GM19238 (cell line): ENCODE data around the gene TIMM22.
A peak's percentile ranks its signal among the peaks of the same experiment; 100 is the strongest.
"Not testable (repeated sequence)": the region's sequence is repeated elsewhere in the genome, so short reads cannot be mapped to it uniquely, and the experiment has no call there.

ENCODE experiments used
- DNase-seq: peaks from one replicate; pipeline ENCODE4 v3.0.0; 2011; ENCODE audit warnings: low spot score; ENCODE audit not compliant: insufficient read length

The TIMM22 gene

DNA sequence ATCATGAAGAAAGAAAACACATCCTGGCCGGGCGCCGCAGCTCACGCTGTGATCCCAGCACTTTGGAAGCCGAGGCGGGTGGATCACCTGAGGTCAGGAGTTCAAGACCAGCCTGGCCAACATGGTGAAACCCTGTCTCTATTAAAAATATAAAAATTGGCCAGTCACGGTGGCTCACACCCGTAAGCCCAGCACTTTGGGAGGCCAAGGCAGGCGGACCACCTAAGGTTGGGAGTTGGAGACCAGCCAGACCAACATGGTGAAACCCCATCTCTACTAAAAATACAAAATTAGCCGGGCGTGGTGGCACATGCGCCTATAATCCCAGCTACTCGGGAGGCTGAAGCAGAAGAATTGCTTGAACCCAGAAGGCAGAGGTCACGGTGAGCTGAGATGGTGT, 25.1 kb upstream of the TIMM22 start:
- not testable (repeated sequence) for DNase-seq

GRCh38 chr17:973053-973452, 23.9 kb upstream of the TIMM22 start:
- DNase-seq: no peak

GRCh38 chr17:974778-975177, 22.2 kb upstream of the TIMM22 start:
- not testable (repeated sequence) for DNase-seq

DNA sequence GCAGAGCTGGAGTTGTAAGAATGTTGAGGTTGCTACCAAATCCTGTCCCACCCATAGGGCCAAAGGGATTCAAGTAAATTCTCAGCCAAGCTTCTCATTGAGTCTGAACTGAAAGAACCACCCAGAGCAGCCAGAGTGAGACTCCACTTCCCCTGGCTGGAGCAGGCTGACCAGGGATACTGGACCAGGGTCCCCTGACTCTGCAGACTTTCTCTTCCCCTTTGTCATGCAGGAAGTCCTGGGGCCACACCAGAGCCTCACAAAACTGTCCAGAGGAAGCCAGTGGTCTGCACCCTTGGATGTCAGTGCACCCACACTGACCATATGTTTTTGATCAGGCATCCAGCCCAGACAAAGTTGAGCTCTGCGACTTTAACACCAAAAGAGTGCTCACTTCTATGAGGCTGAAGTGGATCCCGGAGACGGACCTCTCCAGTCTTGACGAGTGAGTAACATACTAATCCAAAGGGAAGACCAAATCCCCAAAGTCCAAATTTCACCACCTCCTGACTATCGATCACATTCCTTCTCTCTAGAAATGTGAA, 21.5 kb upstream of the TIMM22 start:
- DNase-seq: no peak

DNA sequence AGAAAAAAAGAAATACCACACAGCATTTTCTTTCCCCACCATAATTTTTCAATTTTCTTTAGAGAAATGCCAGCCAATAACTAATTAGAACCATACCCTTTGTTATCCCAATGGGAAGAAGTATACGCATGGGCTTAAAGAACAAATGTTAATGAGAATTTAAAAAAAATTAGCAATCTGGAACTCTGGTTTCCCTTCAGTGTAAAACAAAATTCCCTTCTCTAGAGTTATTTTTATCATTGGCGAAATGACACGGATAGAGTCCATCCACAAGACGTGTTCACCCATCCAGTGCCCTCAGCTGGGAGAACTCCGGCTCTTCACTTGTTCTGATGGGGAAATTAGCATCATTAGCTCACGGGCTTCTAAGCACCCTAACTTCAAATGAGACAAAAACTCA, 20.6 kb upstream of the TIMM22 start:
- no peak for DNase-seq

- no peak for DNase-seq
Measured at GRCh38 chr17:977166-977565, 19.8 kb upstream of the TIMM22 start.

DNA sequence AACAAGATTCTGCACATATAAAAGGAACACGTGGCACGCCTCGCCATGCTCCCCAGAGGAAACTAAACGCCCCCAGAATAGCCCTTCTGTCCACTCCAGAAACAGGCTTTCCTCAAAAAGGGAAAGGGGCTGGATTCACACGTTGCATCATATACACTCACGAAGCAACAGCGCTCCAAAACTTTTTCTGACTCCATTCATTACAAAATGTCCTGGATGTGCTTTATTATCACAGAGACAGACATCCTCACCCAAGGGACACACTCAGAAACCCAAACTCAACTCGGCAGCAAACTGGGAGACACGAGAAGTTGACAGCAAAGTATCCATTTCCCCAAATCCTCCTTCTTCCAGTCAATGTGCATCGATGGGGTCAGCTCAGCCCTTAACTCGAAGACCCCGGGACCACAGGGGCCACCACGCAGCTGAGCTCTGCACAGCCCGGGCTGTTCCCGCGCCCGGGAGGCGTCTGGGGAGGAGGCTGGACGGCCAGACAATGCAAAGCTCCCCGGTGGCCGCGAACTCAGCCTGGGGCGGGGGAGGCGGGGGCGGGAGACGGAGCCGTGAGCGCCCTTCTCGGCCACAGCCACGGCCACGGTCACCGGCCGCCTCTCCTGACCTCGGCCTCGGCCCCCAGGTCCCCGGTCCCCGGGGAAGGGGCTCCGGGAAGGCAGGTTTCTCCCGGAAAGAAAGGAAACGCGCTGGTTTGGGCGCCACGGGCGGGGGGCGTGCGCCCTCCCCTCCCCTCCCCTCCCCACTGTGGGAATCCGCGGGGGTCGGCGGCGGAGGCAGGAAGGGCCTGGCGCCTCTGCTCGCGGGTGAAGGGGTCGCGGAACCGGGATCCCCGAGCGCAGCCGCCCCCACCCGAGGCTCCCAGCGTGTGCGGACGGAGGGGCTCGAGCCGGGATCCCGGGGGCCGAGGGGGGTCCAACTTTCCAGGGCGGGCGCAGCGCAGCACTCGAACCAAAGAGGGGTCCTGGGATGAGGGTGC, 18.5 kb upstream of the TIMM22 start:
- no peak for DNase-seq

GRCh38 chr17:979212-979538, 17.8 kb upstream of the TIMM22 start:
- DNase-seq: peak; percentile 54

- peak; percentile 94 for DNase-seq
Measured at GRCh38 chr17:979539-980405, 17.2 kb upstream of the TIMM22 start, which contains the start of gene NXN. Gene NXN (minus strand): TSS chr17:979776.

- DNase-seq: peak; percentile 70
Measured at GRCh38 chr17:980406-981291, 16.3 kb upstream of the TIMM22 start.

- no peak for DNase-seq
Measured at GRCh38 chr17:981292-981658, 15.7 kb upstream of the TIMM22 start.

GRCh38 chr17:983921-984320, 13.0 kb upstream of the TIMM22 start:
- no peak for DNase-seq

- DNase-seq: no peak
Measured at GRCh38 chr17:986322-986929, 10.5 kb upstream of the TIMM22 start.

DNA sequence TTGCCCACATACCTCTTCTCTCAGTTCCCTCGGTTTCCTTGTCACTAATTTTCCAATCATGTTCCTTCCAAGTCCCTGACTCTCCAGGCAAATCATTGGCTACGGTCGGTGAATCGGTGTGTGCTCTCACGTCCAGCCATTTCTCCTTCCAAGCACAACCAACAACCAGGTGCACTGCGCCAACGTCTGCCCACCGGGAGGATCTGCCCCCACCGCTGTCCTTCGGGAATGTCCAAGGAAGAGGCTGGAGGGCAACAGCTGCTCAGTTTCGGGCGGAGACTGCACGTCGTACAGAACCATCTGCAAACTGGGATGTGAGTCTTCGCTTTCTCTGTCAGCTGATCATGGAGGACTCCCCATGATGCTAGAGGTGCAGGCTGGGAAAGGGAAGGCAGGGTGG, 9.0 kb upstream of the TIMM22 start:
- DNase-seq: no peak

GRCh38 chr17:988561-988960, 8.4 kb upstream of the TIMM22 start:
- DNase-seq: no peak

GRCh38 chr17:992933-993332, 4.0 kb upstream of the TIMM22 start:
- DNase-seq: no peak

GRCh38 chr17:995324-995723, 1.6 kb upstream of the TIMM22 start:
- DNase-seq: not testable (repeated sequence)

DNA sequence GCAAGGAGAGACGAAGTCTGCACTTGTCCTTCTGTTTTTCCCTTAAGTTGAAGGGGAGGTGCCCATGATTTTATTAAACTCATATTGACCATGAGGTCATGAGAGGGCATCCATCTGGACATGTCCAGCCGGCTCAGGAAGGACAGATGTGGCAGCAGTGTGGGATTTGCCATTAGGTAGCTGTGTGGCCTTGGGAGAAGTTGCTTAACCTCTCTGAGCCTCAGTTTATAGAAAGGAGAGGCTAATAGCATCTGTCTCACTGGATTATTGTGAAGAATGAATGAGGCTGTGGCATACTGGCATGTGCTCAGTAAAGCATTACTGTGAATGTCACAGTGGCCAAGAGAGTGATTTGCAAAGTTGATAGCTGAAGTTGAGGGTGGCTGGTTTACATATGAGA, 1.2 kb downstream of the TIMM22 start:
- no peak for DNase-seq

DNA sequence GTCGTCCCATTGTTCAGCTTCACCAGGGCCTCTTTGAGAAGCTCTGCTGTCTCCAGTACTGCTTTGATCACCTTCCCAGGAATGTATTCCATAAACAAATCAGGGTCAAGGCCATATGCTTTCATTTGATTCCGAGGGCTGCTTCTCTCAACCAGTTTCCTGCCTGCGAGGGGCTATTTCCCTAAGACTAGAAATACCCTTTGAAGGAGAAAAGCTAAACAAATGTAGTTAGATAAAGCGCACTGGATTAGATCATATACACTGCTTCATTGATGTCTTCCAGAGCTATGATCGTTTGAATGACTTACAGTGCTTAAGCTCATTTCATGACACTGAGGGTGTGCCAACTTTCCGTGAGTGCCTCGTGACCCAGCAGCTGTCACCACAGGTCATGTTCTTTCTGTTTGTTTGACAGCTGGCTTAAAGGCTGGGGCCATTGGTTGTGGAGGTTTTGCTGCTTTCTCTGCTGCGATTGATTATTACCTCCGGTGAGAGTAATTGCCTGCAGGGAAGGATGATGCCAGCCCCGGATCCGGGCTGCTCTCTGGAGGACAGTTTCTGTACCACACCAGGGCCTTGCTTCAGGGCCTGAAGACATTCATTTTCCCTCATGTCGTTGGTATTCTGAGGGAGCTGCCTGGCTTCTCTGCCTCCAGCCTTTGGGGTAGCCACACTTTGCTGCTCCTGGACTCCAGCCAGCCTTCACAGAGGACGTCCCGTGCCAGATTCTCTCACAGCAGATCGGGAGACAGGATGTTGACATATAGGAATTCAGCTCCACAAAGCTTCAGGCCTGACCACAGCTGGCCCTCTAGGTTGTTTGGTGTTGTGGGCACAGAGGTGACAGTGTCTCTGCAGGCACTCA, 3.9 kb downstream of the TIMM22 start:
- no peak for DNase-seq
